Neural crest cell (in vitro differentiated cells): ENCODE measurements around the gene NPAS3. TPM values are rescaled to one million over a fixed set of nuclear protein-coding genes. Genes with fewer than 3 reads are reported as not detected.

Experiments used
- DNase-seq: peaks from one replicate; pipeline ENCODE4 v3.0.0; 2021; ENCODE audit warnings: low read depth, mixed read lengths, low spot score
- H3K27ac Mint-ChIP-seq: one replicate; pipeline ENCODE4 v1.8.0; 2021; ENCODE audit warnings: mild to moderate bottlenecking, mixed read lengths; ENCODE audit not compliant: unreplicated experiment
- H3K27me3 Mint-ChIP-seq: 2 replicates; pipeline ENCODE4 v1.8.0; 2021; ENCODE audit warnings: low read depth, mild to moderate bottlenecking, mixed read lengths
- H3K36me3 Mint-ChIP-seq: 2 replicates; pipeline ENCODE4 v1.8.0; 2021; ENCODE audit warnings: low read depth, mild to moderate bottlenecking, mixed read lengths
- H3K4me1 Mint-ChIP-seq: 2 replicates; pipeline ENCODE4 v1.8.0; 2021; ENCODE audit warnings: mixed read lengths
- H3K4me3 Mint-ChIP-seq: one replicate; pipeline ENCODE4 v1.8.0; 2021; ENCODE audit warnings: mild to moderate bottlenecking, mixed read lengths
- H3K9me3 Mint-ChIP-seq: 2 replicates; pipeline ENCODE4 v1.8.0; 2021; ENCODE audit warnings: mixed read lengths
- total RNA-seq: library from RNA; stranded (reverse); gene quantifications from 2 replicates; pipeline ENCODE4 v1.2.1, GENCODE V29; 2021
- TF ChIP-seq, protein P1 (sequence below): fragments of 200-600 bp; sonication (generic); conservative IDR thresholded peaks from 2 replicates; pipeline ENCODE4 v1.5.0; 2021; ENCODE audit warnings: antibody characterized with exemption, mild to moderate bottlenecking

NPAS3 gene
- total RNA-seq, 1 donor from 2014 or later: 18.2 TPM

DNA sequence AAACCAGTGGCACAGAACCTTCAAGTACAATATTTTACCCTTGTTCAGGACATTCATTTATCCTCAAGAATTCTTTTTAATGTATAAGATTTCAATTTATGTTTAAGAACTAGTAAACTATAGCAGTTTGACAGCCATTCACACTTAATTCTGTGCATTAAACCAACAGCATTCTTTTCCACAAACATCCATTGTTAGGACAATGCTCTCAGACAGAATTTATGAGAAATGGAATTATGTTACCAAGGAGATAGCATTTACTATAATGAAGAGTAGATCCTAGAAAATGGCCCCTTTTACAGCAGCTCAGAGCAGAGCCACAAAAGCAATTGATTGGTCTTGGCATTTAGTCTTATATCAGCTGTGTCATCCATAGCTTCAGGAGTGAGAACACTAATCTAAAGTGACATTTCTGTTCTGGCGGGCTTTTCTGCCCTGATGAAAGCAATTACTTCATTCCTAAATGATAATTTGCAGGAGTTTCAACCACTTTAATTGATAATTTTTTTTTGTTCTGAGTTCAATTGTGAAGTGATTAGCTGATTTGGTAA lies 268.9 kb downstream of the NPAS3 start:
- DNase-seq: no peak
- no peak overlapping the region for H3K4me3 Mint-ChIP-seq
- no peak overlapping the region for H3K27ac Mint-ChIP-seq
- H3K27me3 Mint-ChIP-seq: no peaks in the 10 kb centered on the region
- peaks cover 2% of the 10 kb centered on the region for H3K9me3 Mint-ChIP-seq
- no peaks in the 10 kb centered on the region for H3K36me3 Mint-ChIP-seq
- peaks cover 15% of the 10 kb centered on the region for H3K4me1 Mint-ChIP-seq
- TF ChIP-seq, protein P1, sequence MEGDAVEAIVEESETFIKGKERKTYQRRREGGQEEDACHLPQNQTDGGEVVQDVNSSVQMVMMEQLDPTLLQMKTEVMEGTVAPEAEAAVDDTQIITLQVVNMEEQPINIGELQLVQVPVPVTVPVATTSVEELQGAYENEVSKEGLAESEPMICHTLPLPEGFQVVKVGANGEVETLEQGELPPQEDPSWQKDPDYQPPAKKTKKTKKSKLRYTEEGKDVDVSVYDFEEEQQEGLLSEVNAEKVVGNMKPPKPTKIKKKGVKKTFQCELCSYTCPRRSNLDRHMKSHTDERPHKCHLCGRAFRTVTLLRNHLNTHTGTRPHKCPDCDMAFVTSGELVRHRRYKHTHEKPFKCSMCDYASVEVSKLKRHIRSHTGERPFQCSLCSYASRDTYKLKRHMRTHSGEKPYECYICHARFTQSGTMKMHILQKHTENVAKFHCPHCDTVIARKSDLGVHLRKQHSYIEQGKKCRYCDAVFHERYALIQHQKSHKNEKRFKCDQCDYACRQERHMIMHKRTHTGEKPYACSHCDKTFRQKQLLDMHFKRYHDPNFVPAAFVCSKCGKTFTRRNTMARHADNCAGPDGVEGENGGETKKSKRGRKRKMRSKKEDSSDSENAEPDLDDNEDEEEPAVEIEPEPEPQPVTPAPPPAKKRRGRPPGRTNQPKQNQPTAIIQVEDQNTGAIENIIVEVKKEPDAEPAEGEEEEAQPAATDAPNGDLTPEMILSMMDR: no peak

DNA sequence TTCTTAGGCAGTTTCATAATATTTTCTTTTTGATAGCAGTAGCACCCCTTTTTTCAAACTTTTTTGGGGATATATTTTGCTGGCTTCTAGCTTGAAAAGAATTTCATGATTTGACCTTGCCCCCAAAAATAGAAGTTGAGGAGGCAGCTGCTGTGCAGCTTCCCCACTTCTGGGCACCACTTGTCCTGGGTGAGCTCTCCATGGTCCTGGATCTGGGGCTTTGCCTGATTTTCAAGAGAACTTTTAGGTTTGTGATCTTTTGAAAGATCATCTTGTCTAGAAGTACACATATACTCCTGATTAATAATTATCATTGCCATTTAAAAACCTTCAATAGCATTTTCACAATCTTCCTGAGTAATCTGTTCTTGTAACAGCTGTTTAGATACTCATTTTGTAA lies 271.6 kb downstream of the NPAS3 start:
- Mint-ChIP-seq H3K27ac (no peak overlapping the region), H3K4me3 (no peak overlapping the region), H3K27me3 (no peaks in the 10 kb centered on the region), H3K36me3 (no peaks in the 10 kb centered on the region), H3K9me3 (no peaks in the 10 kb centered on the region), H3K4me1 (peaks cover 15% of the 10 kb centered on the region)
- TF ChIP-seq, protein P1: no peak
- DNase-seq: peak; percentile 33

DNA sequence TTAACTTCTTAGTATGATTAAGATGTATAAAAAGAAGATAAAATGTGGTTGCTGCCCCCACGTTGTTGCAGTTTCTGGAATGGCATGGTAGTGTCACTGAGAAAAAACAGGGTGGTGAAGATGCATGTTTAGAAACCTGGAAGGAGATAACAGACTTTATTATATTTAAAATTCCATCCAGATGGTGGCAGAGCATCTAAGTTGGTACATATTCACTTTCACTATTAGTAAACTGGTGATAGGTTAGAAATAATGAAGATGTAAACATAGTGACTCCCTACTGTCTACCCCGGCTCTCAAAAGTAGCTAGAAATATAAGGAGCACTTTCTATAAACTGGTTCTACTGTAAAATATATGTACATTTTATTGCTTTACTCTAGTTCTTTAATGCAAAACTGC lies 279.3 kb downstream of the NPAS3 start:
- no peaks in the 10 kb centered on the region for H3K9me3 Mint-ChIP-seq
- TF ChIP-seq, protein P1: no peak
- H3K27ac Mint-ChIP-seq: no peak overlapping the region
- H3K27me3 Mint-ChIP-seq: no peaks in the 10 kb centered on the region
- no peak for DNase-seq
- H3K36me3 Mint-ChIP-seq: peaks cover 5% of the 10 kb centered on the region
- H3K4me3 Mint-ChIP-seq: no peak overlapping the region
- peaks cover 6% of the 10 kb centered on the region for H3K4me1 Mint-ChIP-seq

DNA sequence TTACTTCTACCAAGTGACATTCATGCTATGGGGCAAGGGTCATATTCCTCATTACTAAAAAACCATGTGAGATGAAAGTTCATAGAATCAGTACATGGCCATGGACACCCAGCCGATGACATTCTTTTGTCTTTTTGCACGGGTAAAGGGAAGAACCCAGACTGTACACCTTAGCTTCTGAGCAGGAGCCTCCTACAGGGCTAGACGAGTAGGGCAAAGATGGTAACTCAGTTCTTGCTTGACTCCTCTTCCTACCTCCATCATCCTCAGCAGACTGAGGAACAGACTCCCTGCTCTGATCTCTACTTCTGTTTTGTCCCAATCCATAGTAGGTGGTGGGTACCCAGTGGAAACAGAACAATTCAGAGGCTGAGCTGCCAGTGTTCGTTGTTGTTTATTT lies 281.3 kb downstream of the NPAS3 start:
- DNase-seq: no peak
- no peaks in the 10 kb centered on the region for H3K9me3 Mint-ChIP-seq
- no peak overlapping the region for H3K27ac Mint-ChIP-seq
- H3K4me3 Mint-ChIP-seq: no peak overlapping the region
- H3K36me3 Mint-ChIP-seq: peaks cover 5% of the 10 kb centered on the region
- TF ChIP-seq, protein P1: no peak
- H3K27me3 Mint-ChIP-seq: no peaks in the 10 kb centered on the region
- H3K4me1 Mint-ChIP-seq: peaks cover 6% of the 10 kb centered on the region

DNA sequence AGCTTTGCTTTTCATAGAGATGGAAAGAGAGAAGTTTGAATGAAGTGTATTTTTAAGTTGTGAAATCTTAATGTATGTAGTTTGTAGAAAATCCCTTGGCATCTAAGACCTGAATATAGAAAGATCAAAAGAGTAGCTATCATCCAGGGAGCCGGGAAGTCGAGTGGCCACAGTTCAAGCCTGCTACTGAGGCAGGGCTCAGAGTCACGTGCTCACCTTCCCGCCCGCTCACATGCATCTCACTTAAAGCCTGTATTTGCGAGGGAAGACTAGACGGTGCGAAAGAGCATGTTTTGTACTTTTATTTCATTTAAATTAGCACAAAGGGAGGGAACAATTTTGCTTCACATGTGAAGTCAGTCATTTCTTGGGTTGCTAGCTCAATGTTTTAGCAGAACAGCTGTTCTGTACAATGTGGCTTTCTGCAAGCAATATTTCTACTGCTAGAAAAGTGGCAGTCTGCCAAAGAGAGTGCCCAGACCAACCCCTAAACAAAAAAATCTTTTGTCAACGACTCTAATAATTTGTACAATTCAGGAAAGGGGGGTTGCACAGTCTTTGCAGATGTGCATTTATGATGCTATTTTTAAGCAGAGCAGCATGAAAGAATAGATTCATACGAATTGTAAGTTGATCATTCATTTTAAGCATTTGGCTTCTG lies 290.7 kb downstream of the NPAS3 start:
- H3K27me3 Mint-ChIP-seq: no peaks in the 10 kb centered on the region

More for the DNA sequence above, 290.7 kb downstream of the NPAS3 start:
- Mint-ChIP-seq H3K27ac (peak overlapping the region; percentile 1), H3K9me3 (no peaks in the 10 kb centered on the region), H3K4me3 (peak overlapping the region; percentile 3), H3K4me1 (peaks cover 12% of the 10 kb centered on the region), H3K36me3 (no peaks in the 10 kb centered on the region)
- TF ChIP-seq, protein P1: no peak
- no peak for DNase-seq
